ENCODE measurements around the gene GPX5. TPM values are rescaled to one million over a fixed set of nuclear protein-coding genes. Genes with fewer than 3 reads are reported as not detected.

Gene GPX5
- total and polyA plus RNA-seq, 10 of the 15 experiments (the other 5 are each of a cell fraction or from before 2014, with no cell fraction given), result not detected

DNA sequence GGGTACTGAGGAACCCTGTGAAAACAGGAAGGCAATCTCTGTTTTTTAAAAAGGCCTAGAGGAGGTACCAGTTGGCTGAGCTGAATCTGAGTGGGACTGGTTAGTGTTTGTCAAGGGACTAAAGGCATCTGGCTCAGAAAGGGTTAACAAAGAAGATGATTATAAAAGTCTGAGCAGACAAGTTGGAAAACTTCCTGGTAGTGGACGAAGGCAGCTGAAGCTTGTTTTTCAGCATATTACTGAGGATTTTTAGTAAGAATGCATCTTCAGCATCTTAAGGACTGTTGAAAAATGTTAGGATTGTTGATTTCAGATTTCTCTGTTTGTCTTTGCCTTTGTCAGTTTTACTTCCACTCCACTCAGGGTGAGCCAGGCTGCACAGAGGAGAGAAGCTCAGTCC, 5.1 kb downstream of the GPX5 start:
- FAIRE-seq, result no peak

More for the DNA sequence above, 5.1 kb downstream of the GPX5 start:
- H3K4me1 ChIP-seq (ENCODE audit: control insufficient read depth, insufficient read depth, low read length), result no peaks in the 10 kb centered on the region
- RAD21 ChIA-PET (ENCODE audit: unreplicated experiment), result no interaction called here
- no peaks in the 10 kb centered on the region for H3K79me2 ChIP-seq (ENCODE audit: control insufficient read depth, insufficient read depth, low read length)
- no peaks in the 10 kb centered on the region for H4K20me1 ChIP-seq (ENCODE audit: control insufficient read depth, insufficient read depth)
- H3K27me3 ChIP-seq (replicated peaks in 1 of 2; ENCODE audit: control insufficient read depth in 2 of 2, insufficient read depth in 2 of 2, low read length in 1 of 2), result peaks cover 0 to 2% of the 10 kb centered on the region in 2 experiments; a peak in 3 of 4 replicates
- H3K4me2 ChIP-seq (ENCODE audit: control insufficient read depth, insufficient read depth), result no peak overlapping the region
- no TSS peak for BruUV-seq (replicated peaks)
- SMC1A ChIA-PET (ENCODE audit: uncharacterized antibody, unreplicated experiment), result no interaction called here
- no peak overlapping the region for H2AFZ ChIP-seq (ENCODE audit: control insufficient read depth, low read depth, low read length)
- no peak overlapping the region for H3K27ac ChIP-seq (ENCODE audit: control insufficient read depth, insufficient read depth)
- in situ Hi-C loops (cut with MboI), result no loop called here
- no peak for ATAC-seq
- no peaks in the 10 kb centered on the region for H3K36me3 ChIP-seq (ENCODE audit: control insufficient read depth in 2 of 2, insufficient read depth in 2 of 2, low read length in 1 of 2)
- no peaks in the 10 kb centered on the region for H3K9me3 ChIP-seq (replicated peaks; ENCODE audit: control insufficient read depth, insufficient read depth, low read length)
- intact Hi-C loops (cut with micrococcal nuclease; ENCODE audit: unreplicated experiment), result no loop called here
- 0% methylated on average over 1 of the region's 1 CpG for WGBS (ENCODE audit: insufficient coverage, insufficient replicate concordance, low lambda C conversion rate, missing lambda C conversion rate)
- POLR2A ChIA-PET, result no interaction called here
- no peak overlapping the region for H3K4me3 ChIP-seq
- CTCF ChIA-PET, result interaction anchor here (2.0 kb wide), 1 partner anchor 12 kb away, joined by 7 read pairs; no protein-coding TSS in a partner anchor
- H3K9ac ChIP-seq (ENCODE audit: control insufficient read depth, insufficient read depth, low read length), result no peak overlapping the region
- TF ChIP-seq, protein P1, sequence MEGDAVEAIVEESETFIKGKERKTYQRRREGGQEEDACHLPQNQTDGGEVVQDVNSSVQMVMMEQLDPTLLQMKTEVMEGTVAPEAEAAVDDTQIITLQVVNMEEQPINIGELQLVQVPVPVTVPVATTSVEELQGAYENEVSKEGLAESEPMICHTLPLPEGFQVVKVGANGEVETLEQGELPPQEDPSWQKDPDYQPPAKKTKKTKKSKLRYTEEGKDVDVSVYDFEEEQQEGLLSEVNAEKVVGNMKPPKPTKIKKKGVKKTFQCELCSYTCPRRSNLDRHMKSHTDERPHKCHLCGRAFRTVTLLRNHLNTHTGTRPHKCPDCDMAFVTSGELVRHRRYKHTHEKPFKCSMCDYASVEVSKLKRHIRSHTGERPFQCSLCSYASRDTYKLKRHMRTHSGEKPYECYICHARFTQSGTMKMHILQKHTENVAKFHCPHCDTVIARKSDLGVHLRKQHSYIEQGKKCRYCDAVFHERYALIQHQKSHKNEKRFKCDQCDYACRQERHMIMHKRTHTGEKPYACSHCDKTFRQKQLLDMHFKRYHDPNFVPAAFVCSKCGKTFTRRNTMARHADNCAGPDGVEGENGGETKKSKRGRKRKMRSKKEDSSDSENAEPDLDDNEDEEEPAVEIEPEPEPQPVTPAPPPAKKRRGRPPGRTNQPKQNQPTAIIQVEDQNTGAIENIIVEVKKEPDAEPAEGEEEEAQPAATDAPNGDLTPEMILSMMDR (IDR thresholded peaks at IDR 0.05 in 2 of 3, conservative IDR thresholded peaks at IDR 0.05 in 1 of 3; ENCODE audit: control insufficient read depth in 2 of 3, extremely low read depth in 1 of 3, insufficient read depth in 1 of 3, low read depth in 3 of 3, low read length in 3 of 3), result no peak
- no peak for TF ChIP-seq FOXK2 (IDR thresholded peaks at IDR 0.05)
- no peak for TF ChIP-seq NRF1 (conservative IDR thresholded peaks at IDR 0.05; ENCODE audit: low read depth, low read length)
- no peak for TF ChIP-seq PML (IDR thresholded peaks at IDR 0.05; ENCODE audit: low read length)
- no peak for TF ChIP-seq KDM1A (IDR thresholded peaks at IDR 0.05; ENCODE audit: borderline replicate concordance)
- TF ChIP-seq, protein P2, sequence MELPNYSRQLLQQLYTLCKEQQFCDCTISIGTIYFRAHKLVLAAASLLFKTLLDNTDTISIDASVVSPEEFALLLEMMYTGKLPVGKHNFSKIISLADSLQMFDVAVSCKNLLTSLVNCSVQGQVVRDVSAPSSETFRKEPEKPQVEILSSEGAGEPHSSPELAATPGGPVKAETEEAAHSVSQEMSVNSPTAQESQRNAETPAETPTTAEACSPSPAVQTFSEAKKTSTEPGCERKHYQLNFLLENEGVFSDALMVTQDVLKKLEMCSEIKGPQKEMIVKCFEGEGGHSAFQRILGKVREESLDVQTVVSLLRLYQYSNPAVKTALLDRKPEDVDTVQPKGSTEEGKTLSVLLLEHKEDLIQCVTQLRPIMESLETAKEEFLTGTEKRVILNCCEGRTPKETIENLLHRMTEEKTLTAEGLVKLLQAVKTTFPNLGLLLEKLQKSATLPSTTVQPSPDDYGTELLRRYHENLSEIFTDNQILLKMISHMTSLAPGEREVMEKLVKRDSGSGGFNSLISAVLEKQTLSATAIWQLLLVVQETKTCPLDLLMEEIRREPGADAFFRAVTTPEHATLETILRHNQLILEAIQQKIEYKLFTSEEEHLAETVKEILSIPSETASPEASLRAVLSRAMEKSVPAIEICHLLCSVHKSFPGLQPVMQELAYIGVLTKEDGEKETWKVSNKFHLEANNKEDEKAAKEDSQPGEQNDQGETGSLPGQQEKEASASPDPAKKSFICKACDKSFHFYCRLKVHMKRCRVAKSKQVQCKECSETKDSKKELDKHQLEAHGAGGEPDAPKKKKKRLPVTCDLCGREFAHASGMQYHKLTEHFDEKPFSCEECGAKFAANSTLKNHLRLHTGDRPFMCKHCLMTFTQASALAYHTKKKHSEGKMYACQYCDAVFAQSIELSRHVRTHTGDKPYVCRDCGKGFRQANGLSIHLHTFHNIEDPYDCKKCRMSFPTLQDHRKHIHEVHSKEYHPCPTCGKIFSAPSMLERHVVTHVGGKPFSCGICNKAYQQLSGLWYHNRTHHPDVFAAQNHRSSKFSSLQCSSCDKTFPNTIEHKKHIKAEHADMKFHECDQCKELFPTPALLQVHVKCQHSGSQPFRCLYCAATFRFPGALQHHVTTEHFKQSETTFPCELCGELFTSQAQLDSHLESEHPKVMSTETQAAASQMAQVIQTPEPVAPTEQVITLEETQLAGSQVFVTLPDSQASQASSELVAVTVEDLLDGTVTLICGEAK (IDR thresholded peaks at IDR 0.05; ENCODE audit: borderline replicate concordance), result no peak
- no peak for TF ChIP-seq CBX3 (IDR thresholded peaks at IDR 0.05; ENCODE audit: borderline replicate concordance, low read depth)
- no peak for DNase-seq (ENCODE audit: low read depth, low spot score)
